HG03565 (cell line): ENCODE results near the gene KNSTRN.
A peak's percentile ranks its signal among the peaks of the same experiment; 100 is the strongest.

ENCODE experiments used
- ATAC-seq: cut with Tn5 transposase; IDR thresholded peaks from one replicate; pipeline ENCODE4 v1.9.1; 2021; ENCODE audit warnings: mild to moderate bottlenecking, moderate library complexity; ENCODE audit not compliant: unreplicated experiment

KNSTRN gene

GRCh38 chr15:40397688-40398412 lies 15.3 kb downstream of the KNSTRN start:
- no peak for ATAC-seq

GRCh38 chr15:40398413-40398873 lies 15.9 kb downstream of the KNSTRN start:
- ATAC-seq, result peak; percentile 62

GRCh38 chr15:40399370-40399769 lies 16.8 kb downstream of the KNSTRN start:
- no peak for ATAC-seq

DNA sequence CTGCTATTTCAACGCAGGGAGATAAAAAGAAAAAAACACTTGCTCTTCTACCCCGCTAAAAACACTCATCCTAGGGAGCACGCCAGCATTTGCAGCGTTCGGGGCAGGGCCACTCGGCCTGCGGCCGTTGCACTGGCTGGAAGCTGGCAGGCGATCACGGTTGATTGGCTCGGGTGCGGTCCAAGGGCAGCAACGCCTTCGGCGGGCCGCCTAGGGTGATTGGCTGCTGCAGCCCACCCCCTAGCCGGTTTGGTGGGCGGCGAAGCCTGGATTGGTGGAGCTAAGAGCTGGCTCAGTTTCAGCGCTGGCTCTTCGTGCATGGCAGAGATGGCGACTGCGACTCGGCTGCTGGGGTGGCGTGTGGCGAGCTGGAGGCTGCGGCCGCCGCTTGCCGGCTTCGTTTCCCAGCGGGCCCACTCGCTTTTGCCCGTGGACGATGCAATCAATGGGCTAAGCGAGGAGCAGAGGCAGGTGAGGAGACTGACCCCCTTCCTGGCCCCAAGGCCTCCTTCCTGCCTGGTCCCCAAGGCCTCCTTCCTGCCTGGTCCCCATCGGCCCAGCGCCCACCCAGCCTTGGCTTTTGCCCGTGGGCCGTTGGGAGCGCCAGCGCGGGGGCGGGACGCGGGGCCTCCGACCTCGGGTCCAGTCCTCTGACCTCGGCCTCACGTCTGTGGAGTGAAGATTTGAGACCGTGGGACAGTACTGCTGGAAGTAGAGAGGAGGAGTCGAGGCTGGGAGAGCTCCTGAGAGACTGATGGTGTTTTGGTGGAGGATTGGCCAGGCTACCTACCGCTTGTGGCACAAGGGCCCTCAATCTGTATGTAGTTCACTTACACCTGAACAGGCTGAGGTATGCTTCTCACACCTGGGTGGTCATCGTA lies 23.2 kb downstream of the KNSTRN start, which contains the start of gene IVD:
IVD (plus strand) TSS at position 295 of the 881 bp plus-strand sequence; CDS start at position 328, 33 bp downstream.
- ATAC-seq, result peak; percentile 83

DNA sequence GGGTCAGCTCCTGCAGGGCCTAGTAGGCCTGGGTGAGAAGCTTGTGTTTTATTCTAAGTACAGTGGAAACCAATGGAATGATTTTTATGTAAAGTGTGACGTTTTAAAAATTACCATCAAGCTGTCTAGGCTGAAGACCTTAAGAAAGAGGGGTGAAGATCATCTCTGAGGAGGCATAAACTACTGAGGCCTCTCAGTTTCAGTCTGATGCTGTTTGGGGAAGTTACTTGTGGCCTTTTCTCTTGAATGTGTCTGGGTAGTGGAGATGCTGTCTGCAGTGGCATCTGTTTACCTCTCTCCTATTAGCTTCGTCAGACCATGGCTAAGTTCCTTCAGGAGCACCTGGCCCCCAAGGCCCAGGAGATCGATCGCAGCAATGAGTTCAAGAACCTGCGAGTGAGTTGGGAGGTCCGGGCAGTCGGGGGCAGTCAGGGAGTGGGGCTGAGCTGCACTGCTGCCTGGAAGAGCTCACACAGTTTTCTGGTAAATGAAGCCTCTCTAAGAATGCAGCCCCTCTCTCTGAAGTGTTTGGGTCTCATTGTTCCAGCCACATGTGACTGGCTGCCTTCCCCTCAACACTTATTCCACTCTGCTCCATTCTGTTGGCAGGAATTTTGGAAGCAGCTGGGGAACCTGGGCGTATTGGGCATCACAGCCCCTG lies 24.9 kb downstream of the KNSTRN start:
- peak; percentile 45 for ATAC-seq

GRCh38 chr15:40409366-40409765 lies 26.8 kb downstream of the KNSTRN start:
- no peak for ATAC-seq

DNA sequence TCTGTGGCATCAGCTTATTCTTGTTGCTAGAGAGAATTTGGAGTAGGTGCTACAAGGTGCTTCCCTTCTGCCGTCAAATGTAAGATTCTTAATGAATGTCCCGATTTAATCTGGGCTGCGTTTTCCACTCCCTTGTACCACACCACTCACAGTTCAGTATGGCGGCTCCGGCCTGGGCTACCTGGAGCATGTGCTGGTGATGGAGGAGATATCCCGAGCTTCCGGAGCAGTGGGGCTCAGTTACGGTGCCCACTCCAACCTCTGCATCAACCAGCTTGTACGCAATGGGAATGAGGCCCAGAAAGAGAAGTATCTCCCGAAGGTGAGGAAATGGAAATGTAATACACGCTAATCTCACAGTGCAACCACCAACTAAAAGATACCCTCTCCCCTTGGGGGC lies 28.0 kb downstream of the KNSTRN start:
- ATAC-seq, result no peak

- ATAC-seq, result no peak
Observed at GRCh38 chr15:40412095-40412759, 29.7 kb downstream of the KNSTRN start.

DNA sequence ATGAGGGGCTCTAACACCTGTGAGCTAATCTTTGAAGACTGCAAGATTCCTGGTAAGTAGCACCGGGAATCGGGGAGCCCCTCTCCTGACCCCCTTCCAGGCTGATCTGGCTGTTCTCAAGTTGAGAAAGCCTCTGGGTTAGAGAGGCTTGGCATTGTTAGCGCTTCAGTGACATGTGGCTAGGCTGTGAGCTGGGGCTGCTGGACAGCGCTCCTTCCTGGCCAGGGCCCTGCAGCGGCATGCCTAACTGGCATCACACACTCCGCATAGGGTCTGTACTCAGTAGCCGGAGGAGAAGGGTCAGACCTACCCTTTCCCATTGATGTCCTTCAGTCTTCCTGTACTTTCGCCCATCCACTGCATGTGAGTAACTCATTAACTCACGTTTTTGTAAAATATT lies 30.5 kb downstream of the KNSTRN start:
- no peak for ATAC-seq

DNA sequence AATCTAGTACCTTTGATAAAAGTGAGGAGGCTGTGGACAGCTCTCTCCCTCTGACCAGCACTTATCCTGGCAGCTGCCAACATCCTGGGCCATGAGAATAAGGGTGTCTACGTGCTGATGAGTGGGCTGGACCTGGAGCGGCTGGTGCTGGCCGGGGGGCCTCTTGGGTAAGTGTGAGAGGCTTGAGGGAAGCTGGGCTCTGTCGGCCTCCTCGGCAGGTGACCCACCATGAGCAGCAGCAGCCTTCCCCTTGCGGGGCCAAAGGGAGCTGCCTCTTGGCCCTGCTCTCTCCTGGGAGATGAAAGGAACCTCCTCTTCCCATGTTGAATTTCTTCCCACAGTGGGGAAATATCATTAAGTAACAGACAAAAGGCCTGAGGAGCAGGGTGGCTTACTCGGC lies 32.3 kb downstream of the KNSTRN start:
- ATAC-seq, result no peak

- no peak for ATAC-seq
Observed at GRCh38 chr15:40415226-40415625, 32.7 kb downstream of the KNSTRN start.

DNA sequence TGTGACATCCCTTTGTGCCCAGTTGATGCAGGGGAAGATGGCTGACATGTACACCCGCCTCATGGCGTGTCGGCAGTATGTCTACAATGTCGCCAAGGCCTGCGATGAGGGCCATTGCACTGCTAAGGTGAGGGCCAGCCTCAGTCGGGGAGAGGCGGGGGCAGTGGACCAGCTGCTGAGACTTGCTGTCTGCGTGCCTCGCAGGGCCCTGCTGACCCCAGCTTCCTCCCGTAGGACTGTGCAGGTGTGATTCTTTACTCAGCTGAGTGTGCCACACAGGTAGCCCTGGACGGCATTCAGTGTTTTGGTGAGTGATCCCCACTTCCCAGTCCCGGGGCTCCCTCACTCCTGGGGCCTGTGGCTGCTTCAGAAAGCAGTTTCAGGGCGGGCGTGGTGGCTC lies 33.5 kb downstream of the KNSTRN start:
- ATAC-seq, result no peak

GRCh38 chr15:40418126-40418525 lies 35.6 kb downstream of the KNSTRN start:
- no peak for ATAC-seq

DNA sequence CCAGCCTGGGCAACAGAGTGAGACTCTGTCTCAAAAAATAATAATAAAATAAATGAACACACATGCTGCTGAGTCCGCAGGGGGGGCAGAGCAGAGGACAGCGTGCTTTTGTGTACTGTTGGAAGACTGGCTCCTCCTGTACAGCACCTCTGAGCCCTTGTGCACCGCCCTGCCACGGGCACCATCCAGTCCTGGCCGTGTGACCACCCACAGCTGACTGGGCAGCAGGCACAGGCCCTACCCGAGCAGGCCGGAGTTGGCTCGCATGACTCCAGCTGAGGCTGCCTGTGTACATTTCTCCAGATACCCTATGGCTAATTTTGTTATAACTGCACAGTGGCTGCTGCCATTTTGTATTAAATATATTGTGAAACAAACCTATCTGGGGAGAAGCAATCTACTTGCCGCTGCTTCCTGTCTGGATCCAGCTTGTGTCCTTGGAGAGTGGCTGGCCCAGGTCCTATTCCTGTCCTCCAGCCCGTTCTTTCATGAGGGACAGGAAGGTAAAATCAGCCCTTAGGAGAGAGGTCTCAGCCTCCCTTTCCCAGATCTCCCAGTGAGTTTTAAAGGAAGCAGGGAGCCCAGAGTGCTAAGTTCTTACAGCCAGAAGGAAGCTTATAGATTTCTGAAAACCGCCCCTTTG lies 37.7 kb downstream of the KNSTRN start:
- ATAC-seq, result no peak

DNA sequence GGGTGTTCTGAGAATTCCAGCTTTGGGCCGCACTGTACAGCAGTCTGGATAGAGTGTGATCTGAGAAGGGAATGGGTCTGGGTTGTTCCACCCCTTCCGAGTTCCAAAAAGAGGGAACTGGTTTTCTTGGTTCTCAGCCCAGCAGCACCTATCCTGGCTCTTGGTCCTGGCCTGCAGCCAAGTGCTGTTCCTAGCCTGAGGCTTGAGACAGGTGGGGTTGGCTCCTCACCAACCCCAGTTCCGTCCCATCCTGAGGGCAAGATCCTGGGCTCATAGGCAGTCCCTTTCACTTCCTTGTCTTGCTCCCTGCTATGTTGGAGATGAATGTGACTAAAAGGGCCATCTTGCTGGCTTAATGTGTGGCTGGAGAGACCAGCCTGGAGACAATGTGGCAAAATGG lies 38.3 kb downstream of the KNSTRN start:
- ATAC-seq, result no peak

- peak; percentile 64 for ATAC-seq
Observed at GRCh38 chr15:40421246-40422157, 39.0 kb downstream of the KNSTRN start.

- no peak for ATAC-seq
Observed at GRCh38 chr15:40424483-40425115, 42.1 kb downstream of the KNSTRN start.

GRCh38 chr15:40425681-40426080 lies 43.2 kb downstream of the KNSTRN start:
- no peak for ATAC-seq

DNA sequence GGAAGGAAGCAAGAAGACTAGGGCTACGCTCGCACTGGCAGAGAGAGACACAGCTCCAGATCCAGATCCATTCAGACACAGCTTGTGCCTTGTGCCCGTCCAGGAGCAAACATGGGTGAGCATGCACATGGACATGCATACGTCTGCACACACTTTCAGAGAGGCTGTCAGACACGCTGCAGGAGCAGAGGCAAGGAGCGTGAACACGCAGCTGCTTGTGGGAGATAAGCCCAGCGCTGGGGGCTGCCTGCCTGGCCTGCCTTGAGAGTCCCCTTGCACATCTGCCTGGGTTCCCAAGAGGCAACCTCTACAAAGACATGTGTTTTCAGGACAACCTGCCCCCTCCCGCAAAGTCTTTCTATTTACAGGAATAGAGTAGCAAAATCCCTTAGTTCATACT lies 44.7 kb downstream of the KNSTRN start:
- no peak for ATAC-seq
